Stimulated activated CD8-positive, alpha-beta memory T cell treated with anti-CD3 and anti-CD28 coated beads, Interleukin-4, amount 100 ng/mL, for 1 hour (primary cell): ENCODE measurements around the gene MMS22L.

ENCODE experiments used
- DNase-seq, 2 donors: peaks; one replicate each; pipeline ENCODE4 v3.0.0-alpha.2; 2020; ENCODE audit warnings: low read depth in 2 of 2, low spot score in 1 of 2

Gene MMS22L

GRCh38 chr6:97150932-97151331 is 132.1 kb downstream of the MMS22L start:
- no peak for DNase-seq

DNA sequence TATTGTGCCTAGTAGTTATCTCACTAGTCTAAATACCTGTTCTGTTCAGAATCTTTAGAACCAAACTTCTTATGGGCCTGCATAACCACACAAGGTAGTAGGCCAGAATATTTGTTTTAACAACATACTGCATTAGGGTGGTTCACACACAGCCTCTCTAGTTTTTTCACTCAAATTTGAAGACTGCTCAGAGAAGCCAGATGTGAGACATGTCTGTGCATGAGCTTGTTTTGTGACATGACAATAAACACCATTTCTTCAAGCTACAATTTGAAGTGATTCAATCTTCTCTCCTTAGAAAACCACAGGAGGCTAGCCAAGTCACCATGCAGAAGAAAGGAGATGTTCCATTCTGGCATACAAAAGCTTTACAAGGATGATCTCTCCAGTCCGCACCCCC is 135.6 kb downstream of the MMS22L start:
- DNase-seq = no peak

GRCh38 chr6:97145691-97146090 is 137.3 kb downstream of the MMS22L start:
- DNase-seq = no peak

GRCh38 chr6:97141756-97142155 is 141.3 kb downstream of the MMS22L start:
- DNase-seq = no peak

DNA sequence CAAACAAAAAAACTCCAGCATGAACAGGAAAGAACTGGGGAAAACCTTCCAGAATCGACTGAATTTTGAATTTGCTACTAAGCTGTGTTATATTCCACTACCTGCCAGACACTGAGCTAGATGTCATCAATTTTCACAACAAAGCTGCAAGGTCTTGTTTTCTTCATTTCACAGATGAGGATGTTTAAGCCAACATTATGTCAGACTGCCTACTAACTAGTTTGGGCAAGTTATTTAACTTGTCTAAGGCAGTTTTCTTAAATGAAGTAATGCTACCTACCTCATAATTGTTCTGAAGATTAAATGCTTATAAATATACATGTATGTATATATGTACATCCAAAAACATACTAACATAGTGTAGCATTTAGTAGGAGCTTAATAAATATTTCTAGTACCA is 144.4 kb downstream of the MMS22L start:
- no peak for DNase-seq

- no peak for DNase-seq
These were observed 146.2 kb downstream of the MMS22L start for GRCh38 chr6:97136626-97137358.

DNA sequence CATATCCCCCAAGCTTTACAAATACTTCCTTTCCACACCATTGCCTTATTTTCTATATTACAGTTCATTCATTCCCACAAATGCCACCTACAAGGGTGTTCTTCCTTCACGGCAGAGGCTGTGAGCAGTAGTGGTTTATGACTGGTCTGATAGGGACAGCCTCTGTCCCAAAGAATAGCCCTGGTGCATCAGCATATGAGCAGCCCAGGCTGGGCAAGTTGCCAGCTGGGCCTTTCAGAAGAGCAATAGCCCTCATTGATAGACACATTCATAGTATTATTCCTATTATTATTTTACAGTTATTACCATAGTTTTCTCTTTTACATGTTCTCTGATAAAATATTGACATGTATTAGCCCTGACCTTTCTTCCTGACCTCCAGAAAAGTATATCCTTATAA is 149.9 kb downstream of the MMS22L start:
- DNase-seq = no peak

DNA sequence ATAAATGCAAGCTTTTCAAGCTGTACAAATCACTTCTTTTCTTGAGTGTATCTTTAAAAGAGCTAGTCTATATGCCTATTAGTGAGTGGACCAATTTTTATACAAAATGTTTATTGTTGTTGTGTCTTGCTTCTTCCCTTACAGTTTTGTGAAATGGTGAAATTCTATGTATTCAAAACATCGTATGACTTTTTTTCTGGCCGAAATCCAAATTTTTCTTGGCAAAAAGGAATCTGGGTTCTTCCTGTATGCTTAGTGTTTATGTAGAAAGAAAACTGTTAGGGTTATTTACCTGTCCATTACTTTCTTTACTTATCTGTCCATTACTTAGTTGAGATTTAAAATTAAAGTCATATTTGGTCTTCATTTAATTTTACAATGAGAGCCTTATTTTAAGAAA is 153.9 kb downstream of the MMS22L start:
- DNase-seq = no peak

DNA sequence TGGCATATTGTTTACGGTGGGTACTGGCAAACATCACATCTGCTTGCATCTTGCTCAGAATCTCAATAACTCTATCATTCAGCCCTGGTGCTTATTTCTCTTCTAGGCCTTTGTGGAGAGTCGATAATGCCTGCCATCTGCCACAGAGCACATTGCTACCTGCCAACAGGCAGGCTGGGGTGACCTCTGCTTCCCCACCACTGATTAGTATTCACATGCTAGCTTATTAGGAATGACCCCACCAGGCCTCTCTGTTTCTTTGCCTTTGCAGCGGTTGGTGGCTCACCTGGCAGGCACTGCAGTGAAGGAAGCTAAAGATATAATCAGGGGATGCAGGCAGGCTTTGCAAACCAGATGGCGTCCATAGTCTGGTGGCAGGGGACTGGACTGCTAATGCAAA is 154.5 kb downstream of the MMS22L start:
- no peak for DNase-seq

GRCh38 chr6:97123652-97124051 is 159.4 kb downstream of the MMS22L start:
- DNase-seq = no peak

DNA sequence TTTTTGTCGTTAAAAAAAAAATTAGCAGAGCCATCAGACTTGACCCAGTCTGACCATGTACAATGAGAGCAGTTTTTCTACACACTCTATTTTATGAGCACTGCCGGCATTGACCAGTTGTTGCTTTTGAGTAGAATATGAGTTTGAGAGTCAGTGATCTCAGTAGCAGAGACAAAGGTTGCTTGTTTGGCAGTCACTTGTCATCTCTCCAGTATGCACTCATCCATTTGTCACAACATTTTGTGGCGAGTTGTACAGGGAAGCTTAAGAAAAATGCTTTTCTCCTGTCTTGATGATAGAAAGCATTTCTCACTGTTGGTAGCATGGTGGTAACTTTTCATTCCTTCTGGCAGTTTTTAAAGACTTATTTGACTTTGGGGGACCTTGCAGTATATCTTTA is 159.9 kb downstream of the MMS22L start:
- DNase-seq = no peak

DNA sequence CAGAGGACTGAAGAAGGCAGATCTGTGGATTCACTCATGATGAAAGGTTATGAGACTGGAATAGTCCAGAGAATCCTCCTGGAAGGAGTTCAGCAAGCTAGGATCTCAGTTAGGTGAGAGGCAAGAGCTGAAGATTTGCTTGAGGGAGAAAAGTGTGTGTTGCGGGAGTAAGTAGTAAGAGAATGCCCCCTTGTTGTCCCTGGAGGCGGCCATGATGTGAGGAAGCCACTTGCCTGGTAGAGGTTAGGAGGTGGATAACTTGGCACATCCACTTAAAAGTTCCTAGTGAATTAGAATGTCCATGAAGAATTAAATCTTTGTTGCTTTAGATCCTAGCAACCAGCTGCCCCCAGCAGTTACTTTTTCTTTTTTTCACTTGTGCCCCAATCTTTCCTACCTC is 162.5 kb downstream of the MMS22L start:
- DNase-seq = no peak

DNA sequence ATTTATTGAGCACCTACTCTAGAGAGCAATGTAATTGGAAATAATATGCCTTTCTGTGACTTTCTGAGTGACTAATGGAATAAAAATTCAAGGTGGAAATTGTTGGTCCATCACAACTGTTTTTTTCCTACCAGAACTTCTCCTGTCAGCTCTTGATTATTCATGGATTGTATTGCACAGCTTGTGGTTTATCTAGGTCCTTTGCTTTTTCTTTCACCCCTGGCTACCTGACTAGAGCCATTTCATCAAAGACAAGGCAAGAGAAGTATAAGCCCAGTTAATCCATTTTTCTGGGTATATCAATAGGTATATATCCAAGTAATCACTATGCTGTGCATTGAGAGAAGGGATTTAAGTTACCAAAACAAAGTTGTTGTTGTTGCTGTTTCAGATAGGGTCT is 168.4 kb downstream of the MMS22L start:
- DNase-seq = no peak

GRCh38 chr6:97113170-97113569 is 169.8 kb downstream of the MMS22L start:
- no peak for DNase-seq

- DNase-seq = no peak
These were observed 171.8 kb downstream of the MMS22L start for GRCh38 chr6:97111243-97111642.

GRCh38 chr6:97110626-97111025 is 172.4 kb downstream of the MMS22L start:
- no peak for DNase-seq

- no peak for DNase-seq
These were observed 172.9 kb downstream of the MMS22L start for GRCh38 chr6:97110149-97110548.

- DNase-seq = no peak
These were observed 173.6 kb downstream of the MMS22L start for GRCh38 chr6:97109444-97109843.

- no peak for DNase-seq
These were observed 180.7 kb downstream of the MMS22L start for GRCh38 chr6:97102145-97102790.

- DNase-seq = no peak
These were observed 182.3 kb downstream of the MMS22L start for GRCh38 chr6:97100696-97101095.

DNA sequence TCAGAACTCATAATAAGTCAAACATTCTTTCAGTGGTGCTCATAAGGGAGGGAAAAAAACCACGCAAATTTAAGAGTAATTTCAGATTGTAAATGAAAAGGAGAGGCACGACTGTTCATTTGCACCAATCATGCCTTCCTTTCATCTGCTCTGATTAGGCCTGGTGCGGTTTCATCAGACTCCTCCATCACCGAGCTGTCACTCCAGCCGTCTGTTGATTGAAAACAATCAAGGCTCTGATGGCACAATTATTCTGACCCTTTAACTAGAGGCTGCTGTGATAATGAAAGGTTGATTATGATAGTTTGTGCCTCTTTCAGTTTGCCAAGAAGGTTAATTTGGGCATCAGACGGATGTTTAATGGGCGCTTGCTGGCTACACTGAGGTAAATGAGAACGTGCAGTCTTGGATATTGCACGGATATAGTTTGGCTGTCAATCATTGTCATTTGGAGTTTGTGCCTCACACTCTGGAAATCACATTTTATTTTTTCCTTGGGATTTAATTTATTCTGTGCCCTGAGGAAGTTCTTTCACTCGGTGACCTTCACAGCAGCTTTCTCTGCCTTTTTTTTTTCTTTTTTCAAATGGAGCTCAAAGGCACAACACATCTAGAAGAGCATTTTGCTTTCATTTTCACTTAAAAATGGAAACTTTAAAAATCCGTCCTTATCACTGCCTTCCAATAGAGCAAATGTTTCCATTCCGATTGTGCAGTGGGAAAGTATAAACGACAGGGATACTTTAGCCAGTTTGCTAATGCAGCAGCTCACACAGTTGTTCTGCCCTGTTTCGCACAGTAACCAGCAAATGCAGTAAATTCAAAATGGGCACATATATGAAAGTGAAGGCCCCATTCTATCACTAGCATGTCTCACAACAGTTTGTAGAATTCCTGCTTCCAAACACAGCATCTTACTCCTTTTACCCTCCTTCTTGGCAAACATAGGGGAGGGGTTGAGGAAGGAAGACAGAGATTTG is 185.7 kb downstream of the MMS22L start:
- DNase-seq = no peak

DNA sequence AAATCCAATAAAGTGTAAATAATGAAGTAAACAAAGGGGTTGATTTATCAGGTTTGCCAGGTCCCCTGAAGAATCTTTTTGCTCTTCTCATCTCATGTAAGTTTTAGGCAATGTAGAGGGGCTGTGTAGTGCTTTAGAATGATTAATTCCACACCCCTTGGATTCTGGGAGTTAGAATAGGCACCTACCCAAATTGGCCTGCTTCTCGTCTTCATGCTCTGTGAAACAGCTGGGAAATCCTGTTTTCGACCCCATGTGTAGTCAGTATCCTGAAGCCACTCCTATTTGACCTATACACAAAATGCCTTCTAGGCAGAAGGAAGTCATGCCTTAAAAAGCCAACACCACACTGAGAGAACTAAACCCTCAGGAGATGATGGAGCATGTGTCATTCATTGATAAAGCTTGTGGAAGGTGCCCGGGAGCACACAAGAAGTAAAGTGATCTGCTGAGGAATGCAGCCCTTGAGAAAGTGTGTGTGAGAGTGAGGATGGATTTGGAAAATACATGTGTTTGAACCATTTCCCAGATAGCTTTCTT is 187.6 kb downstream of the MMS22L start:
- DNase-seq = no peak
